MV-4-11 (cell line): Measurements from ENCODE around the gene TVP23C.
A peak's percentile ranks its signal among the peaks of the same experiment; 100 is the strongest.

ENCODE experiments used
- DNase-seq: peaks from one replicate; lab custom pipeline; 2025; lab: John Stamatoyannopoulos, UW

Gene TVP23C

GRCh38 chr17:15465045-15465701 lies 98.1 kb downstream of the TVP23C start:
- no peak for DNase-seq

- DNase-seq: no peak
These were observed 98.9 kb downstream of the TVP23C start for GRCh38 chr17:15464231-15464985.

GRCh38 chr17:15462976-15463772 lies 100.1 kb downstream of the TVP23C start:
- DNase-seq: no peak

GRCh38 chr17:15457723-15458094 lies 105.6 kb downstream of the TVP23C start:
- no peak for DNase-seq

- DNase-seq: peak; percentile 38
These were observed 106.1 kb downstream of the TVP23C start for GRCh38 chr17:15456972-15457722.

- no peak for DNase-seq
These were observed 106.8 kb downstream of the TVP23C start for GRCh38 chr17:15456496-15456895.

- no peak for DNase-seq
These were observed 108.9 kb downstream of the TVP23C start for GRCh38 chr17:15454346-15454745.

GRCh38 chr17:15453782-15454181 lies 109.5 kb downstream of the TVP23C start:
- DNase-seq: no peak

- DNase-seq: no peak
These were observed 110.0 kb downstream of the TVP23C start for GRCh38 chr17:15453246-15453645.

GRCh38 chr17:15452746-15453145 lies 110.5 kb downstream of the TVP23C start:
- no peak for DNase-seq
